HG03139 (cell line): ENCODE measurements around the gene LAMB4.

Experiments used
- ATAC-seq: cut with Tn5 transposase; IDR thresholded peaks from one replicate; pipeline ENCODE4 v1.9.1; 2021; ENCODE audit not compliant: unreplicated experiment

Gene LAMB4

GRCh38 chr7:108142675-108143259 is 12.6 kb upstream of the LAMB4 start:
- ATAC-seq = no peak

DNA sequence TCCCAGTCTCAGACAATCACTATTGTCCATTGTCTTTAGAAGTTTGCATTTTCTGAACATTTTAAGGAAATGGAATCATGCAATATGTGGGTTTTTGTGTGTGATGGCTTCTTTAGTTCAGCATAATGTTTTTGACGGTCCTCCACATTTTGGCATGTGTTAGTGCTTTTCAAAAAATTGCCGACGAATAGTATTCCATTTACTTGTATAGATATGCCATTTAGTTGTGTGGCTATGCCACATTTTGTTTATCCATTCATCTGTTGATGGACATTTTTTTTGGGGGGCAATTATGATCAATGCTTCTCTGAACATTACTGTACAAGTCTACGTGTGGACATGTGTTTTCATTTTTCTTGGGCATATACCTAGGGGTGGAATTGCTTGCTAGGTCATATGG is 12.0 kb upstream of the LAMB4 start:
- ATAC-seq = no peak

DNA sequence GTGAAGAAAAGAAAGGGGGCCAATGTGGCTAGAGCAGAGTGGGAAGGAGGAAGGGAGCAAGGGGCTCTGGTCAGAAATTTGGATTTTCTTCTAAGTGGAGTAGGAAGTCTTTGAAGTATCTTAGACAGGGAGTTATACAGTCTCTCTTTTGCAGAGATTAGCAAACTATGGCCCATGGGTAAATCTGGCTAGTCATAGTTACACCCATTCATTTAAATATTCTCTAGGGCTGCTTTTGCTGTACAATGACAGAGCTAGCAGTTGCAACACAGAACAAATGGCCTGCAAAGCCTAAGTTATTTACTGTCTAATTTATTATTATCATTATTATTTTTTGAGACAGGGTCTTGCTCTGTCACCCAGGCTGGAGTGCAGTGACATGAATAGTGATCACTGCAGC is 10.5 kb upstream of the LAMB4 start:
- ATAC-seq = no peak

- ATAC-seq = no peak
Observed at GRCh38 chr7:108138911-108139310, 8.8 kb upstream of the LAMB4 start.

DNA sequence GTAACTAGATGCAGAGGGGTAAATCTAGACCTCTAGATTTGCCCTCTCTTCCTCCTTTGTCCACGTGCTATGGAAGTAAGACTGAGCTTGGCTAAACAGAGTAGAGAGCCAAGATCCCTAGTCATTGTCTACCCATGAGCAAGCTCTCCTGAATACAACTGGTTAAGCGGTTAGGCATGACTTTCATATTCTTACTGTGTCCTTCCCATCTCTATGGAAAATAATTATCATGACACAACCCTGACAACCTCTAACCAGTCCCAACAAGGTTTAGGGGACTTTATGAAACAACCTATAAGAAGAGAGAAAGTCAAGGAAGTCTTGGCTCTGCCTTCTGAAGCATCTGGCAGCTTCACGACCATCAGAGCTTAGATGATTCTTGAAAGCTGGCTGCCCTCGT is 7.8 kb upstream of the LAMB4 start:
- no peak for ATAC-seq

- no peak for ATAC-seq
Observed at GRCh38 chr7:108137040-108137439, 6.9 kb upstream of the LAMB4 start.

DNA sequence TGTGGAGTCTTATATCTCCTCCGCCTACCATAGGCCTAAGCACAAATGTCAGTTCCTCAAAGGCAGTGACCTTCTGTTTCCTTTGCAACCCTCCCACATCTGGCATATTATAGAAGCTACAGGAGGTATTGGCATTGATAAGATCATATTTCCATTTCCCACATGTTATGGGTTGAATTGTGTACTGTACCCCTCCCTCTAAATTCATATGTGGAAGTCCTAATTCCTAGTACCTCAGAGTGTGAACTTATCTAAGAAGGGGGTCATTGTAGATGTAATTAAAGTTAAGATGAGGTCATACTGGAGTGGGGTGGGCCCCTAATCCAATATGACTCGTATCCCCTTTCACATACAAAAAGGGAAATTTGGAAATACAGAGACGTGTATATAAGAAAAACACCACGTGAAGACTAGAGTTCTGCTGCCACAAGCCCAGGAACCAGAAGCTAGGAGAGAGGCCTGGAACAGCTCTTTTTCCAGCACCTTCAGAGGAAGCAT is 6.1 kb upstream of the LAMB4 start:
- ATAC-seq = no peak

- ATAC-seq = peak; percentile 97
Observed at GRCh38 chr7:108135446-108136190, 5.5 kb upstream of the LAMB4 start.

- no peak for ATAC-seq
Observed at GRCh38 chr7:108134486-108134885, 4.3 kb upstream of the LAMB4 start.

- ATAC-seq = no peak
Observed at GRCh38 chr7:108132551-108133265, 2.5 kb upstream of the LAMB4 start.

DNA sequence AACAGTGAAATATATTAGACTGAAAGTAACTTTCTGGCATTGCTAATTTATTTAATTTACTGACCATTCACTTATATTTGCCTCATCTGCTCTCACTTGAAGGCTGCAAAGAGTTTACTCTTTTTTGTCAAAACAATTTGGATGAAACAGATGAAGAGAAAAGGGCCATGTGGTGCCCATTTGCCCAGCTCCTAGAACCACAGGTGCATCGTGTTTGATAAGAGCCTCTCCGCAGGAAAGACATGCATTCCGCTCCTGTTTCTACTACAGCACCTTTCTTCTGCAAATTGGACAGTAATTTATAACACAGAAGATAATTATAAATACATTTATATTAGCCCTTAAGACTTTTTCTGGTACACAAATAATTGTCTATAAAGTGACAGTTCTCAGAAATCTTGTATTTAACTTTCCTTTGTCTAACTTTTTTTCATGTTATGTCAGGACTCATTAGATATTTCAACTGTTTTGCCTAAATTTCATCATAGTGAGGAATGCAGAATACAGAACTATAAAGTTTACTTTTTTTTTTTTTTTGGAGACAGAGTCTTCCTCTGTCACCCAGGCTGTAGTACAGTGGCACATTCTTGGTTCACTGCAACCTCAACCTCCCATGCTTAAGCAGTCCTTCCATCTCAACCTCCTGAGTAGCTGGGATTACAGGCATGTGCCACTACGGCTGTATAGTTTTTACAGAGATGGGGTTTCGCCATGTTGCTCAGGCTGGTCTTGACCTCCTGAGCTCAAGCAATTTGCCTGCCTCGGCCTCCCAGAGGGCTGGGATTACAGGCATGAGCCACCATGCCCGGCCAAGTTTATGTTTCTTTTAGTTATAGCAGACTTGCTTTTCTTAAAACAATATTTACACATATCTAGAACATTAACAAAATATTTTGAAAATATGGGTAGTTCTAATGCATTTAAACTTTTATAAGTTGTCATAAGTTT is 869 bp downstream of the LAMB4 start:
- no peak for ATAC-seq

GRCh38 chr7:108128514-108128913 is 1.6 kb downstream of the LAMB4 start:
- no peak for ATAC-seq

- no peak for ATAC-seq
Observed at GRCh38 chr7:108127461-108127860, 2.7 kb downstream of the LAMB4 start.

DNA sequence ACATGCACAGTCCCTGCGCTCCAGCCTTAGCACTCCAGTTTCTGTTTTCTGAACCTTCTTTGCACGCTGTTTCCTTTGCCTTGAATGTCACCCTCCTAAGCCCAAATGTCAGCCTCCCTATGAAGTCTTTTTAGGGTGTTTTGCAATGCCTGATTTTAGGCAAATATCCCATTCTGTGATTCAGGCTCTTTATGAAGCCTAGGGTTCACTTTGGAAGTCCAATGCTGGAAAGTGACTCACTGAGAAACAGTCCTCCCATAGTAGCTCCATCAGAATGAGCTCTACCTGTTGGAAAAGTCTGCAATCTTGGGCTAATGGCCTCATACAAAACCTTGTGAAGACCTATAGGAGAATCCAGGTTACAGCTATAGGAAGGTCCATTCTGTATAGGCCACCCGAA is 5.3 kb downstream of the LAMB4 start:
- no peak for ATAC-seq

GRCh38 chr7:108122181-108122580 is 8.0 kb downstream of the LAMB4 start:
- ATAC-seq = no peak

GRCh38 chr7:108120933-108121332 is 9.2 kb downstream of the LAMB4 start:
- no peak for ATAC-seq

DNA sequence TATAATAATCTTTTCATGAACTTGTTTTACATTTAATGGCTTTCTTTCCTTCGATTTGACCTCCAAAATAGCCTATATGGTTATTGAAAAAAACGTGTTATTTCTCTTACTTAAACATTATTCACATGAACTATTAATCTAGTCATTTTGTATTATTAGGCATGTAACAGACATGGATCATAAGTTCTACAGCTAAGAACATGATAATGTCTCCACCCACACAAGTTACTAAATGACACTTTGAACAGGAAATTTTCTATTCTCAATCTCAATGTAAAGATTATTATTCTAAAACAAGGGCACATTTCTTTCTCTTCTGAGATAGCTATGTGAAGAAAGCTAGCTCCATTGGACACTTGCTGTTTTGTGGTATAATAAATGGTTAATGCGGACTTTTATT is 10.0 kb downstream of the LAMB4 start:
- ATAC-seq = no peak

DNA sequence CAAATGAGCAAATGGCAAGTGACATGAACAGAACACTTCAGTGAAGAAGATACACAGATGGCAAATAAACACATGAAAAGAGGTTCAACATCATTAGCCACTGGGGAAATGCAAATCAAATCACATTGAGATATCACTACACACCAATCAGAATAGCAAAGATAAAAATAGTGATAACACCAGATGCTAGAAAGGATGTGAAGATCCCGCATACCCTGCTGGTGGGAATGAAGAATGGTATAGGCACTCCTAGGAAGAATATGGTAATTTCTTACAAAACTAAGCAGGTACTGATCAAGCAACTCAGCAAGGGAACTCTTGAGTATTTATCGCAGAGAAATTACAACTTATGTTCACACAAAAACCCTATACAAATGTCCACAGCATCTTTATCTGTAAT is 11.2 kb downstream of the LAMB4 start:
- ATAC-seq = no peak

DNA sequence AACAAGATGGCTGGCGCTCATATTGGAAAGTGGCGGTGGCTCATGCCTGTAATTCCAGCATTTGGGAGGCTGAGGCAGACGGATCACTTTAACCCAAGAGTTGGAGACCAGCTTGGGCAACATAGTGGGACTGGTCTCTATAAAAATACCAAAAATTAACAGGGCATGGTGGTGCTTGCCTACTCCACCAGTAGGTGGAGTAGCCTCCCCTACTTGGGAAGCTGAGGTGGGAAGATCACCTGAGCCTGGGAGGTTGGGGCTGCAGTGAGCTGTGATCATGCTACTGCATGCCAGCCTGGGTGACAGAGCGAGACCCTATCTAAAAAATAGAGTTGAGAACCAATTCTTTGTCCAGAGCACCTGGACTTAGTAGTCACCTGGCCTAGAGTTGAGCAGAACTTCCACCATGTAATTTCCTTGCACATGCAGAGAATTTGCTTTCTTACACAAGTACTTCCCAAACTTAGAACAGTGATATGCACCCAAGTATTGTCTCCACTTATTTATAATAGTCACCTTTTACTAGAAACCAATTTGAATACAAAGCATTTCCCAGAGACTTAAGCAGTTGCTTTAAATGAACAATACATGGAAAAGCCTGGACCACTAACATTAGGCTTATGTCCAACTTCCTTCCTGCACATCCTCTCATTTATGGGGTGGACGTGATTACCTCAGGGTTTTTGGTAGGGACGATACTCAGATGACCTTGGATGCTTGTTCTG is 15.9 kb downstream of the LAMB4 start:
- peak; percentile 80 for ATAC-seq

DNA sequence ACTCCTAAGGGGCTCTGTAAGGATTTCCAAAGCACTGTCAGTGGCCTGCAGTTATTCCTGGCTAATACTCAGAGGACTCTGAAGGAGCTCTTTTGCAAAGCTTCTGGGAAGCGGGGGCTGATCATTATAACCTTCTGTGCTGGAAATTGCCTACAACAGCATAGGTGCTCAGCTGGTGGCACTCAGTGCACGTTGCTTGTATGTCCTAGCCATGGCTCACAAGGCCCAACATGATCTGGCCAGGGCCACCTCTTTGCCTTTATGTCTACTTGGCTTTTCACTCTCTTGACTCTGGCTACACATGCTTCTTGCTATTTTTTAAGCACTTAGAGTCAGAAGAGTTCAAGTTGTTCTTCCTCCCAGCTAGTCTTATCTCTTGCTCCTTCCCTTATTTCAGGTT is 17.5 kb downstream of the LAMB4 start:
- no peak for ATAC-seq
